ENCODE results near the gene ZFYVE27. TPM values are rescaled to one million over a fixed set of nuclear protein-coding genes. Genes with fewer than 3 reads are reported as not detected.

The ZFYVE27 gene
- total and polyA plus RNA-seq, 10 of the 15 experiments (the other 5 are each of a cell fraction or from before 2014, with no cell fraction given): 1.1 to 28.9 (median 21.4) TPM

DNA sequence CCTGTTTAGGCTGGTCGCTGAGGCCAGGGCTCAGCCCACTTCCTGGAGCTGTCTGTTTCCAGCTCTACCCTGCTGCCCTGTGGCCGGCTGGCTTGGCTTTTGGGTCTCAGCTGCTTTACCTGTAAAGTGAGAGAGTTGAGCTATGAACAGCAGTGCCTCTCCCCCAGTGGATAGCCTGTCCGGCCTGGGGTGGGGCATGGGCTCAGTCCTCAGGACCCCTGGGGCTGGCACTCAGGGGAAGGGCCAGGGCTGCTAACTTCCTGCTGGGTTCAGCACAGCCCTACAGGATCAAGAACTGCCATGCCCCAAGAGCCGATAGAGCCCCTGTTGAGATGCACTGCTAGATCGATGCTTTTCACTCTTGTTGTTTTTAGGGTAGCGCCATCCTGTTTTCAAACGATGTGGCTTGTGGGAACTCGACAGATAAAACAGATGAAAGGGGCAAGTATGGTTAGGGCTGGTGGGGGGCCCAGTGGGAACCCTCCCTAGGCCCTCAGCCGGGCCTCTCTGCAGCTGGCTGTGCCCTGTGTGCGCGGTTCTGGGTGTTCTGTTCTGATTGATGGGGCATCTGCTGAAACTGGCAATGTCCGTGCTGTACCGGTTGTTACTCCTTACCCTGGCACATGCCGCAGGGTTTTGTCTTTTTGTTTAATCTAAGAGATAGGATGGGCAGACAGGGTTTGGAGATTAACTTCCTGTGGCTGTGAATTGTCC lies 44.8 kb downstream of the ZFYVE27 start:
- DNase-seq (ENCODE audit: low read depth, low spot score) (no peak), ATAC-seq (peak; percentile 27; the same call in 2 of the 3 replicates), FAIRE-seq (no peak)
- POLR2A ChIA-PET: no interaction called here
- no peaks in the 10 kb centered on the region for H3K27me3 ChIP-seq (replicated peaks in 1 of 2; ENCODE audit: control insufficient read depth in 2 of 2, insufficient read depth in 2 of 2, low read length in 1 of 2)
- H3K4me2 ChIP-seq (ENCODE audit: control insufficient read depth, insufficient read depth): no peak overlapping the region
- RAD21 ChIA-PET (ENCODE audit: unreplicated experiment): interaction anchor here (0.6 kb wide), 1 partner anchor 1337 kb away, joined by 3 read pairs; no protein-coding TSS in a partner anchor
- H3K4me1 ChIP-seq (ENCODE audit: control insufficient read depth, insufficient read depth, low read length): no peaks in the 10 kb centered on the region
- H3K9ac ChIP-seq (ENCODE audit: control insufficient read depth, insufficient read depth, low read length): no peak overlapping the region
- SMC1A ChIA-PET (ENCODE audit: uncharacterized antibody, unreplicated experiment): no interaction called here
- H4K20me1 ChIP-seq (ENCODE audit: control insufficient read depth, insufficient read depth): no peaks in the 10 kb centered on the region
- in situ Hi-C loops (cut with MboI): no loop called here
- no peaks in the 10 kb centered on the region for H3K36me3 ChIP-seq (ENCODE audit: control insufficient read depth in 2 of 2, insufficient read depth in 2 of 2, low read length in 1 of 2)
- CTCF ChIA-PET: interaction anchor here (1.0 kb wide), 1 partner anchor 264 kb away, joined by 3 read pairs; no protein-coding TSS in a partner anchor
- no peaks in the 10 kb centered on the region for H3K9me3 ChIP-seq (replicated peaks; ENCODE audit: control insufficient read depth, insufficient read depth, low read length)
- no peak overlapping the region for H3K4me3 ChIP-seq
- H3K79me2 ChIP-seq (ENCODE audit: control insufficient read depth, insufficient read depth, low read length): no peaks in the 10 kb centered on the region
- no peak overlapping the region for H3K27ac ChIP-seq (ENCODE audit: control insufficient read depth, insufficient read depth)
- TF ChIP-seq, protein P1, sequence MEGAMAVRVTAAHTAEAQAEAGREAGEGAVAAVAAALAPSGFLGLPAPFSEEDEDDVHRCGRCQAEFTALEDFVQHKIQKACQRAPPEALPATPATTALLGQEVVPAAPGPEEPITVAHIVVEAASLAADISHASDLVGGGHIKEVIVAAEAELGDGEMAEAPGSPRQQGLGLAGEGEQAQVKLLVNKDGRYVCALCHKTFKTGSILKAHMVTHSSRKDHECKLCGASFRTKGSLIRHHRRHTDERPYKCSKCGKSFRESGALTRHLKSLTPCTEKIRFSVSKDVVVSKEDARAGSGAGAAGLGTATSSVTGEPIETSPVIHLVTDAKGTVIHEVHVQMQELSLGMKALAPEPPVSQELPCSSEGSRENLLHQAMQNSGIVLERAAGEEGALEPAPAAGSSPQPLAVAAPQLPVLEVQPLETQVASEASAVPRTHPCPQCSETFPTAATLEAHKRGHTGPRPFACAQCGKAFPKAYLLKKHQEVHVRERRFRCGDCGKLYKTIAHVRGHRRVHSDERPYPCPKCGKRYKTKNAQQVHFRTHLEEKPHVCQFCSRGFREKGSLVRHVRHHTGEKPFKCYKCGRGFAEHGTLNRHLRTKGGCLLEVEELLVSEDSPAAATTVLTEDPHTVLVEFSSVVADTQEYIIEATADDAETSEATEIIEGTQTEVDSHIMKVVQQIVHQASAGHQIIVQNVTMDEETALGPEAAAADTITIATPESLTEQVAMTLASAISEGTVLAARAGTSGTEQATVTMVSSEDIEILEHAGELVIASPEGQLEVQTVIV (IDR thresholded peaks at IDR 0.05; ENCODE audit: borderline replicate concordance, partially characterized antibody): no peak
- no peak for TF ChIP-seq MXI1 (IDR thresholded peaks at IDR 0.05; ENCODE audit: low read depth, low read length)
- no peak for TF ChIP-seq JUND (IDR thresholded peaks at IDR 0.05; ENCODE audit: low read depth, low read length)
- no peak for TF ChIP-seq SP1 (IDR thresholded peaks at IDR 0.05; ENCODE audit: low read depth, low read length)
- TF ChIP-seq SIN3A (IDR thresholded peaks at IDR 0.05; ENCODE audit: low read depth, low read length): no peak
- no peak for TF ChIP-seq RFX5 (IDR thresholded peaks at IDR 0.05; ENCODE audit: low read depth, low read length)
- no peak for TF ChIP-seq IRF4 (IDR thresholded peaks at IDR 0.05; ENCODE audit: low read depth, low read length)
- intact Hi-C loops (cut with micrococcal nuclease; ENCODE audit: unreplicated experiment): no loop called here
- BruUV-seq (replicated peaks): no TSS peak
- WGBS (ENCODE audit: insufficient coverage, insufficient replicate concordance, low lambda C conversion rate, missing lambda C conversion rate): 45% methylated on average over 14 of the region's 14 CpGs
- no peak overlapping the region for H2AFZ ChIP-seq (ENCODE audit: control insufficient read depth, low read depth, low read length)
